Subcutaneous adipose tissue (tissue), 4 donors: ENCODE measurements around the gene TTC8. TPM values are rescaled to one million over a fixed set of nuclear protein-coding genes. Genes with fewer than 3 reads are reported as not detected.

Source experiments
- CTCF ChIP-seq: fragments of 450-650 bp; IDR thresholded peaks from one replicate; pipeline ENCODE4 v1.5.1; 2016; ENCODE audit warnings: low read depth, mild to moderate bottlenecking, control low read depth, antibody characterized with exemption, moderate library complexity
- total RNA-seq, 4 donors: library from RNA; depleted of rRNA; stranded (reverse); fragments of >200 nt; gene quantifications; one replicate each; pipeline ENCODE4 v1.1.0, GENCODE V29; 2016

Gene TTC8
- total RNA-seq, 4 donors from 2014 or later = 17.4 to 38.9 (median 22.8) TPM

GRCh38 chr14:88868558-88869159 is 44.2 kb downstream of the TTC8 start:
- no peak for TF ChIP-seq CTCF

GRCh38 chr14:88870777-88871176 is 46.3 kb downstream of the TTC8 start:
- TF ChIP-seq CTCF = no peak

GRCh38 chr14:88871429-88871828 is 47.0 kb downstream of the TTC8 start:
- no peak for TF ChIP-seq CTCF

GRCh38 chr14:88872976-88873375 is 48.5 kb downstream of the TTC8 start:
- no peak for TF ChIP-seq CTCF

- no peak for TF ChIP-seq CTCF
Observed at GRCh38 chr14:88877192-88877591, 52.7 kb downstream of the TTC8 start.

GRCh38 chr14:88879022-88879421 is 54.6 kb downstream of the TTC8 start:
- no peak for TF ChIP-seq CTCF

- no peak for TF ChIP-seq CTCF
Observed at GRCh38 chr14:88882236-88882635, 57.8 kb downstream of the TTC8 start.
